NCI-H69 (cell line): ENCODE data around the gene SDF2.
A peak's percentile ranks its signal among the peaks of the same experiment; 100 is the strongest.
"Not testable (repeated sequence)": the region's sequence is repeated elsewhere in the genome, so short reads cannot be mapped to it uniquely, and the experiment has no call there.

Experiments
- DNase-seq: peaks from one replicate; lab custom pipeline; 2025; lab: John Stamatoyannopoulos, UW

Gene SDF2

DNA sequence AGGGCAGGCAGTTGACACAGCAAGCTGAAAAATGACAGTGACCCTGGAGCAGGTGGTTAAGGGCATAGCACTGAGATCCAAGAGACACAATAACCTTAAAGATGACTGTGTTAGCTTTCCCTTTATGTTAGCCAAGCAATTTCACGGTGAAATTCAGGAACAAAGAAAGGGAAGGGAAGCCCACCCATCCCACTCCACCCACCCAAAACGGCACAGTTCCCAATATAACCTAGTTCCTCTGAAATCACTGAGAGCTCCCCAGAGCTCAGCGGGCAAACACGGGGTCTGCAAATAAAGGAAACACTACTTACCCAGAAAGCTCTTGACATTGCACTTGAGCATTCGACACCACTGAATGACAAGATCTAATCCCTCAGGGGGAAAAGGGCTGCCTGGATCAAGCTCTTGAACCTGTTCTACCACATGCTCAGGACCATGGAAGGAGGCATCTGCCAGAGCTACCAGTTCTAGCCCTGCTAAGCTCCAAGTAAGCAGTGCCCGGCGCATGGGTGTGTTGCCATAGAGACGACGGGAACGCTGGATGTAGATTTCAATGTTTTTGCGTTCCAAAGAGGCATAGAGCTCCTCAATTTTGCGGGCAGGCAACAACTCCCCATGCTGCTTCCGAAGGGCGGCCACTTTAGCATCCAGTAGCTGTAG lies 27.4 kb downstream of the SDF2 start:
- no peak for DNase-seq

DNA sequence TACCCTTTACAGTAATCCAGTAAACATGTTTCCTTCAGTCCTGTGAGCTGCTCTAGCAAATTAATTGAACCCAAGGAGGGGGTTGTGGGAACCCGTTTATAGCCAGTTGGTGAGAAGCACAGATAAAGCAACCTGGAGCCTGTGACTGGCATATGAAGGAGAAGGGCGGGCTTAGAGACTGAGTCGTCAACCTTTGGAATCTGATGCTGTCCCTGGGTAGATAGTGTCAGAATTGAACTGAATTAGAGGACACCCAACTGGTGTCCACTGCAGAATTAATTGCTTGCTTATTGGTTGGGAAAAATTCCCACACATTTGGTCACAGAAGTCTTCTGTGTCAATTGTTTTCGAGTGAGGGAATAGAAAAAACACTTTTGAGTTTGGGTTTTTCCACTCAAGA lies 34.9 kb downstream of the SDF2 start:
- DNase-seq: no peak

DNA sequence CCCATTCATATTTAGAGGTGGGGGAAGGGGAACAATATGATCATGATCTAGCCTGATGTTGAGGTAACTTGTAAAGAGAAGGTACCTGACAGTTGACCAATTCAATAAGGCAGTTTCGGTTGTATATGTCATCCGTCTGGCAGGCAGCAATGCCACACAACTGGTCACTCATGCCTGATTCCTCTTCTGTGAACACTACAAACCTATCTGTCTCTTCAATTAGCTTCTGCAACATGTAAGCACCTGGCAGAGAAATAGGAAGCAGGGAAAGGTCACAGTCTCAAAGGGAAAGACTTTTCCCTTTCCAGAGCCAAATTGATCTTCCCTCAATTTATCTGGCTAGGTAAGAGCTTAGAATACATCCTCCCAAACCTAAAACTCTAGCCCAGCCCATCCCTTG lies 37.6 kb downstream of the SDF2 start:
- no peak for DNase-seq

DNA sequence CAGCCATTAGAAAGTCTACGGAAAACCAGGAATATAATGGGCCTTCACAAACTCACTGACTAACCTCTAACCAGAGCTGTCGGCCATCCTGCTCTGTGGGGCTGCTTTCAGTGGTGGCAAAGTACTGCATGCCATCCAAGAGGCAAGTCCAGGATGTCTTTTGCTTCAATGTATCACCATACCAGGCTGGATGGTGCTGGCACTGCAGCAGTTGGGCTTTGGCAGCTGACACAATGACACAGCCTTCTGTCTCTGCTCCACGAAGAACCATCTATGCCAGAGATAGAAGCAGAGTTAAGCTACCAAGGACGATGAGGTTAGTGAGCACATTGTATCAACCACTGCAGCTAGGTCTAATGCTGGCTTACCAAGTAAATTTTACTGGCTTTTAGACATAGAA lies 38.0 kb downstream of the SDF2 start:
- no peak for DNase-seq

DNA sequence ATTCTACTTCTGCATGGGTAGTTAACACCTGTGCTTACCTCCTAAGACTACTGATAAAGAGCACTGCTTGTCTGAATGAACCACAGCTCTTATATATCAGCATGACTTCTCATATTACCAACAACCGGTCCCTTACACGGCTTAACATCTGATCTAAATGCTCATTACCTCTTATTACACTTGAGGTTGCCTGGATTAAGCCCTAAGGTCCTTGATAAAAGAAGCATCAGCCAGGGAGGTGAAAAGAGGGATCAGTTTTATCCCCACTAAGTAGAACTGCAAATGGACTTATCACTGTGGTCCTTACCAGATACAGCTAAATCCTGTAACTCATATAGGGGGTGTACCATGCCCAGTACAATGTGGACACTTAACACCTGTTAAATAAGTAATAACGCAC lies 39.5 kb downstream of the SDF2 start:
- no peak for DNase-seq

DNA sequence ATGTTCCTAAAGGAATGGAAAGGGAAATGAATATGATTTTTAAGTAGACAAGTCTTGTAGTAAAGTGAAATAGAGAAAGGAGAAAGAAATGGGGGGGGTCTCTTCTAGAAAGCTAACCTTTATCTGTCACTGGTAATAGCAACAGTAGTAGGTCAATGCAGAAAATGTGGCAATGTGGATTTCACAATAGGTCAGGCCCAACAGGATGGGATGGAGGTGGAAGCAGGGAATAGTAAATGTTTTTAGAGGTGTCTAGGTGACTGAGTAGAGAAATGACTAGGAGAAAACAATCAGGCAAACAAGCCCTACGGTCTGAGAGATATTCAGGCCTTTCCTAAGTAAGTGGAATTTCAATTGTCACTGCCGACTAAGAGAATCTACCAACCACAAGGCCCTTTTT lies 41.7 kb downstream of the SDF2 start:
- no peak for DNase-seq

DNA sequence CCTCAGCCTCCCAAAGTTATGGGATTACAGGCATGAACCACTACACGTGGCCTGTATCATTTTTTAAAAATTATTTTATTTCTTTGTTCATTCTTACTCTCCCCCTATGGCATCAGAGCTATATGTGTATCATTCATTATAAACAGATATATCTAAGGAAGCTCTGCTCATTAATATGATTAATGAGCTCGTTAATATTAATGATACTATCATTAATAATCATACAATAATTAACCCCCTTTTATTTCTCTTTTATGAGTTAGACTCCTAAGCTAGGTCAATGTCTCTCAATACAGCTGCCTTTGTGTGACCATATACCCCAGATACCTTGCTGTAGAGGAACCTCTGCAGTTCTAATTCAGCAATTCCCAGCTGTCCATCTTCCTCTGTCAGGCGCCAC lies 43.2 kb downstream of the SDF2 start:
- DNase-seq: no peak

DNA sequence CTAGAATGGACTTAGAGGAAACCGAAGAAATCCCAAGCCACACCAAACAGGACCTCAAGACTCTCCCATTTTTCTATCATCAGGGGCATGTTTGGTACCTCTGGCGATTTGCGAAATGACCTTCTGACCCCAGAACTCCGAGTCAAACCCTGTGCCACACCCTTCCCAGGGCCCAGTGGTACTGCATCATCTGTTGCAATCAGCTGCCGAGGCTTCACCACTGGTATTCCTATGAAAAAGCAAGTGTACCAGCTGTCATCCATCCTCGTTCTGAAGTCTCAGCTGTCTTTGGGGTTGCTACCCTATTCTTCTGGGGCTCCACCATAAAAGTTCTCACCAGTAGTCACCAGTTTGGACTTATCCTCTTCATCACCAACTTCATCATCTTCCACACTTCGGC lies 45.4 kb downstream of the SDF2 start:
- DNase-seq: no peak

DNA sequence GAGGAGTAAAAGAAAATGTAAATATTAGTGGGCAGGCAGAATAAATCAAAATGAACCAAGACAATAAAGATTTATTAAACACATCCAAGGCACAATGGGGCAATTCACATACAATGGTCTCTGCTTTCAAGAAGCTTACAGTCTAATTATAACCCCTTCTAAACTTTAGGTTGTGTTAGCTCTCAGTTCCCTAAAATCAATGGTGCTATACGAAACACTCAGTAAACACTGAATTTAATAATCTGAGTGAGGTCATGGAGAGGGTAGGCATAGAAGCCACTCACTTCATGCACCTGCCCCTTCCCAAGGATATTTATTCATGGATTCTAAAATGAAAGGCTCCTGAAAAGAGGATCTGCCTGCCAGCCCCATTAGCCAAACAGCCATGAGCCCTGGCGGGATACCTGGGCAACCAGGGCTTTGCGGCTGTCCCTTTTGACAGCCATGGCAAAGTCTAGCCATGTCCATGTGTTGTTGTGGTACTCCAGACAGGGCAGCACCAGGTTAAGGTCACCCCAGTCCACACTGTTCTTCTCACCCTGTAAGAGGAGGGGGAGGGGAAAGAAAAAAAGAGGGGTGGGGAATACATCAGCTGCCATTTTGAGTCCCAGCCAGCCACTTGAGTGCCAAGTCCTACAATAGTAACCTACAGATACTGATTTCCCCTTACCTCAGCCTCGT lies 46.3 kb downstream of the SDF2 start:
- DNase-seq: no peak

DNA sequence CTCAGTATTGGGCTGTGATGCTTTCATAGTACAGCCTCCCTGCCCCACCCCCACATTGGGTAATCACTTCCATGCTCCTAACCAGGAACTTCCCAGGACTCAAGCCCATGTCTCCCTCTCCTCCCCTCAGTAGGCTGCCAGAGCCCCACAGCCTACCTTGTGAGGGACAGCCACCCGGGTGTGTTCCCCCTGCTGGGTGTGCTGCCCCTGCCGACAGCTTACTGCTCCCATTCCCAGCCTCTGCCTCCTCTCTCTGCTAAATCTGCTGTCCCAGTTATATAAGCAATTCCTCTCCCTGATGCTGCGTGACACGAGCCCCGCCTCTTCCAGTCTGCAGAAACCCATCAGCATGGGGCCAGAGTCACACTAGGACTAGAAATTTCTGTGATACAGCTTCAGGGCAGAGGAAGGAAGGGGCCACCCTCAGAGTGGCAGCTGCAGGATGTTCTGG lies 47.8 kb downstream of the SDF2 start, which contains the start of gene RSKR:
Gene RSKR (minus strand): TSS at position 255 of the 451 bp plus-strand sequence. CDS start 24 bp downstream, at position 231.
- no peak for DNase-seq

DNA sequence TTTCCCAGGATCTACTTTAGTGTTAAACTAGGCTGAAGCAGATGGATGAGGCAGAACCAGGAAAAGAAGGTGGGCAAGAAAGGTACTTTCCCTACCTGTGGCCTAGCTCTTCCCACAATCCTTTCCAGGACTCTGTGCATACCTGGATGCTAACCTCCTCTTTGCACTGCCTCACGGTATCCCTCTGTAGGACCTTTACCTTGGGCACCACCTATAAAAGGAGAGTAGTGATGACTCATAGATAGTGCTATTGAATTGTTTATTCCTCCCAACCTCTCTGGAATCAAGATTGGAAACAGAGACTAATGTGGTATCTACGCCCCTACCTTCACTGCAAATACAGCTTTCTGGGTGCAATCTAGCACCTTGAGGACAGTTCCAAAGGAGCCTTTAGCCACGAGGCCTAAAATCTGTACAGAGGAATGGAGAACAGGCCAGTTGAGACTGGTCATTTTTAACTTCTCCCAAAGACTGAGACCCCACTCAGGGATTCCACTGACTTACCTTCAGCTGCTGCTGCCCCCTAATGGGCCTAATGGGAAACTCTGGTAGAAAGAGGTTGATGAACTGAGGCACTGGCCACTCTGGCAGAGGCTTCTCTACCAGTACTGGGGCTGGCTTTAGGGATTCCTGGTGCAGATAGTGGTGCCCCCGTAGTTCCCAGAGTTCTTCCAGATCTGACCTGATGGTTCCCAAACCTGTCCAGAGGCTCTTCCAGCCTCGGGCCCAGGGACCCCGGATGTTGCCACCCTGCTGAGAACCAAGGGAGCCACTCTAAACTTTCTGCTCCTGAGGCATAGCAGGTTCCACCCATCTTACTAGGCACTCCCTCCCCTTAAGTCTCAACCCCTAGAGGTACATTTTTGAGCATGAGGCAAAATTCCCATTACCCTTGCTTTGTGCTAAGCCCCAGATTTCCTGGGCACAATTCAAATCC lies 48.5 kb downstream of the SDF2 start:
- peak; percentile 70 for DNase-seq

DNA sequence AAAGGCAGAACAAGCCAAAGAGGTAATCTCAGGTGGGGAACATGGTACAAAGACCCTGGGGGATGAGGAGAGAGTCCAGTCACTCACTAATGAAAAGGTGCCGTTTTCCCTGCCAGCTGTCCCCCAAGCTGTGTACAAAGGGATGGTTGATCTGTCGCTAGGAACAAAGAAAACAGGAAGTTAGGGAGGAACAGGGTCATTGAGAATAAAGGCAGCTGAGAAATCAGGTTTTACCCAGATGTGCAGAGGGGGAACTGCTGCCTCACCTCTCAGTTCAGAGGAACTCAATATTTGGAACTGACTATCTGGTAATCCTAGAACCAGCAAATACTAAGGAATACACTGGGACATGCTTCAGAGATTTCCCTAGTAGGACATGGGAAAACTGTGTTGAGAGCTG lies 49.2 kb downstream of the SDF2 start:
- peak; percentile 69 for DNase-seq

DNA sequence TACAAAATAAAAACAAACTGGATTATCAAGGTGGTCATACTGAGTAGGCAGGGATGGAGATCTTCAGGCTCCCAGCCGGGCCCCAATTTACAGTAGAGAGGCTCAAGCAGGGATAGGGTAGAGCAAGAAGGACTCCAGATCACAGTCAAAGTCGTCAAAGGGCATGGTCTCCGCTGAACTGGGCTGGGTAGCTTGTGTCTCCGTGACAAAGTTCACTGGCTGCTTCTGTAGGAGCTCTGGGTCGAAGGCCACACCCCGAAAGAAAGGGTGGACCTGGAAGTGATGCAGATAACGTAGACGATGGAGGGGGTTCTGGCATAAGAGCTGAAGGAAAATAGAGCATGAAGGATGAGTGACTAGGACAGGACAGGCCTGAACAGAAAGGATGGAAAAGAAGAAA lies 51.3 kb downstream of the SDF2 start:
- no peak for DNase-seq

DNA sequence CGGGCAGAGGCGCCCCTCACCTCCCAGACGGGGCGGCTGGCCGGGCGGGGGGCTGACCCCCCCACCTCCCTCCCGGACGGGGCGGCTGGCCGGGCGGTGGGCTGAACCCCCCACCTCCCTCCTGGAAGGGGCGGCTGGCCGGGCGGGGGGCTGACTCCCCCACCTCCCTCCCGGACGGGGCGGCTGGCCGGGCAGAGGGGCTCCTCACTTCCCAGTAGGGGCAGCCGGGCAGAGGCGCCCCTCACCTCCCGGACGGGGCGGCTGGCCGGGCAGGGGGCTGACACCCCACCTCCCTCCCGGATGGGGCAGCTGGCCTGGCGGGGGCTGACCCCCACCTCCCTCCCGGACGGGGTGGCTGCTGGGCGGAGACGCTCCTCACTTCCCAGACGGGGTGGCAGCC lies 57.7 kb downstream of the SDF2 start:
- DNase-seq: not testable (repeated sequence)

DNA sequence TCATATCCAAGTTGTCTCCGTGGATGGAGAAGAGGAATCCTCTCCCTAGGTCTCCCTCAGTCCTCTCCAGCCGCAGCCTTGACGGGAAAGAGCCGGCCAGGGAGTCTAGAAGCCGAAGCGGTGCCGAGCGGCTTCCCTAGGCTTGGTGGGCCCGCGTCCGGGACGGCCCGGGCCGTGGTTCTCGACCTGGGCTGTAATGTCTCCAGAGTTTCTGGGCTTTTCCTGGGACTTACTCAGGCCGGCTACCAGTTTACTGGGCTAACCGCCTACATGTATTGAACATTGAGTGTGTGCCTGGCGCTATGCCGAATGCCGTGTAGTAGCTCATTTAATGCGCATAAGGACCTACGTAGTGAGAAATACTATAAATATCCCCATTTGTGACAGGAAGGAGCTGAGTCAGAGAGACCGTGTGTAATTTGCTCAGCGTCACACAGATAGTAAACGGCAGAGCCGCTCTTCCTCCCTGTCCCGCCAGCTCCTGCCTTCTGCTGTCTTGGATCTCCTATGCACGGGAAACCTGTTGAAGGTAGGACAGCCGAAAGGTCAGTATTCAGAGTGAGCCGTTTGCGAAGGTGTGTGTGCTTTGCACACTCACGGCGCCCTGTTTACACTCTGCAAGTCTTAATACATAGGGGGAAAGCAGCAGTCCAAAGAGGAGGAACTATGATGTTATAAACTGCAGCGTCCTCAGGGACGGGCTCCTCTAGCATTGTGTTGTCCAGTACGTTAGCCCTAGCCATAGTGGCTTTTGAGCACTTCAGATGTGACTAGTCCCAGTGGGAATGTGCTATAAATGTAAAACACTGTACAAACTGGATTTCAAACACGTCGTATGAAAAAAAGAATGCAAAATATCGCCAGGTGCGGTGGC lies 62.2 kb downstream of the SDF2 start:
- peak; percentile 89 for DNase-seq

DNA sequence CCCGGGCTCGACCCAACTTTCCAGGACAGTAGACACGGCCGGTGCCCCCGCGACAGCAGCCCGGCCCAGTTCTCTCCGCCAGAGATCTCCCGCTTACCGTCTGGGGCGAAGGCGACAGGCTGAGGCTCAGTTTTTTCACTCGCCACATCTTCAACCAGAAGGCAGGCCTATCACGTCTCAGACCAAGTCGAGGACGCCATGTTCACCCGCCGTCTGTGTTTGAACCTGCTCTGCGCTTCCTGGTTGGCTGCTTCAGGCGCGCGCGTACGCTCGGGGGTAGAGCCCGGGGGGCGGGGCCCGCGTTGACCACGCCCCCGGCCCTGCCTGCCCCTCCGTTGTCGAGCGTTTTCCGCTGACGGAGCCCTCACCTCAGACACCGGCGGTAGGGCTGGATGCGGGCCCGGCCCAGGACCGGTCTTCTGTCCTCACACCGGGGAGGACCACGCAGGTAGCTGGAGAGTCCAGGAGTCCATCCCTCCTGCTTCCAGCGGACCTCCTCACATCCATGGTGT lies 62.9 kb downstream of the SDF2 start, which contains the start of gene SPAG5:
Gene SPAG5 (minus strand): TSS at position 227 of the 512 bp plus-strand sequence. CDS start 79 bp downstream, at position 148.
- peak; percentile 98 for DNase-seq

DNA sequence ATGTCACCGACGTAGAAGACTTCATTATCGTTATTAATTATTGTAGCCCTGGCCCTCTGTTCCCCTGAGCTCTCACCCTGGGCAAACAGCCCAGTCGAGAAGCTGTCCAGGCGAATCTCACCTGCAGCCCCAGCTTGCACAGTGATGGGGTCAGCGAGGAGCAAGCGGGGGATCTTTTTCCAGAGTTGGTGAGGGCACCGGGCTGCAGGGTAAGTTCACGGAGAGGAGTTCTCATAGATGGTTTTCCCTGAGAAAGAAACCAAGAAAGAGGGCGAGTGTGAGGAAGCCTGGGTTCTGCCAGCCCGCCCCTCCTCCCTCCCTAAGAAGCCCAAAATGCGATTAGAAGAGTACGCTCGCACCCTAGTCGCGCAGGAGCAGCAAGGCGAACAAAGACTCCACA lies 63.3 kb downstream of the SDF2 start:
- peak; percentile 82 for DNase-seq
